ENCODE results near the gene GBX2.
"Not testable (repeated sequence)": the region's sequence is repeated elsewhere in the genome, so short reads cannot be mapped to it uniquely, and the experiment has no call there.

GBX2 gene

DNA sequence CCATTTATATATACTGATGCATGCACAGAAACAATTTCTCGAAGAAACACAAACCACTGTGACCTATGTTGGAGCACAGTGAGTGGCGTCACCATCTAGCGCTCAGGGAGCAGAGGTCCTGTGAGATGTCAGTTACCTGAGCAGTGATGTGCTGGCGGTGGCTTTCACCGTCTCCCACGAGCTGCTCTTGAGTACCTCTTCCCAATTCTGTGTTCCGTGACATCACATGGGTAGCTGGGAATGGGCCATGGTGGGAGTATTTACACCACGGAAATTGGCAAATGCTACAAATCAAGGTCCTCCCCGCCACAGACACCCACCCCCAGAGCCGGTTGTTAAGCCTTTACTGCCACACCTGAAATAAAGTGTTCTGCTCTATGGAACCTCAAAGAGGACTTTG is 24.4 kb downstream of the GBX2 start:
- no peak for DNase-seq

DNA sequence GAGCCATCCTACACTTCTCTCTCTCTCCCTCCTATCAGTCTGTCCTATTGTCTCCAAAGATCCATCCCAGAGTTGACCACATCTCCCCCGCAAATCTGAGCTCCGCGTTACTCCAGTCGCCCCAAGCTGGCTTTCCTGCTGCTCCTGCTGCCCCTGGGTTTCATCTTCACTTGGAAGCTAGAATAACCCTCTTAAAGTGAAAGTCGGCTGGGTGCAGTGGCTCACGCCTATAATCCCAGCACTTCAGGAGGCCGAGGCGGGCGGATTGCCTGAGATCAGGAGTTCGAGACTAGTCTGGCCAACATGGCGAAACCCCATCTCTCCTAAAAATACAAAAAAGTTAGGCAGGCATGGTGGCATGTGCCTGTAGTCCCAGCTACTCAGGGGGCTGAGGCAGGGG is 26.6 kb downstream of the GBX2 start:
- DNase-seq = not testable (repeated sequence)

DNA sequence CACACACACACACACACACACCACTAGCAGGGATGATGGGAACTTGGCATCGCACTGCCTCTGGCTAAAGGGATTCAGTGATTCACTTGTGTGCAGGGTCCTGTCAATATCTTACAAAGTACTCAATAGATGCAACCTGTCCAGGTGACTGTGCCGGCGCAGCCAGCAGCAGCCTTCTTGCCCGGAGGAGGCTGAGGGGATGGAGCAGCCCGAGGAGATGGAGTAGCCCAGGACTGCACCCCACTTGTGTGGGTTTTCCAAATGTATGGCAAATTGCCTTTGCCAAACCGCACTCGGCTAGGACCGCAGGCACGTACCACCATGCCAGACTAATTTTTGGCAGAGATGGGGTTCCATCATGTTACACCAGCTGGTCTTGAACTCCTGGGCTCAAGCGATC is 31.1 kb downstream of the GBX2 start:
- DNase-seq = no peak

DNA sequence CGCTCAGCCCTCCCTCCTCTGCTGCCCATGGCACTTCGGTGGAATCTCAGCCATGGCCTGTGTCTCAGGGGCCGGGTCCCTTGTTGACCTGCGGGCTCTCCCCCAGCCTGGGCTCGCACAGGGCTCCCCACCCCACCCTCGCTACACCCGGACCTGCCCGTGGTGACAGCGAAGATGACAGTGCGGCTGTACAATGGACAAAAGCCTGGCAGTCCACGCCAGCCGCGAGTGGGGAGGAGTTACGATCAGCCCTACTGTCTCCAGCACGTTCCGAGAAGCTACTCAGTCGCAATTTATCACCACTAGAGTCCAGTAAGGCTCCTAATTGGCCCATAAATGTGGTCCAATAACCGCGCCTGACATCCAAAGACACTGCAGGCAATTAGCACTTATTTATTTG is 31.6 kb downstream of the GBX2 start:
- DNase-seq = no peak

DNA sequence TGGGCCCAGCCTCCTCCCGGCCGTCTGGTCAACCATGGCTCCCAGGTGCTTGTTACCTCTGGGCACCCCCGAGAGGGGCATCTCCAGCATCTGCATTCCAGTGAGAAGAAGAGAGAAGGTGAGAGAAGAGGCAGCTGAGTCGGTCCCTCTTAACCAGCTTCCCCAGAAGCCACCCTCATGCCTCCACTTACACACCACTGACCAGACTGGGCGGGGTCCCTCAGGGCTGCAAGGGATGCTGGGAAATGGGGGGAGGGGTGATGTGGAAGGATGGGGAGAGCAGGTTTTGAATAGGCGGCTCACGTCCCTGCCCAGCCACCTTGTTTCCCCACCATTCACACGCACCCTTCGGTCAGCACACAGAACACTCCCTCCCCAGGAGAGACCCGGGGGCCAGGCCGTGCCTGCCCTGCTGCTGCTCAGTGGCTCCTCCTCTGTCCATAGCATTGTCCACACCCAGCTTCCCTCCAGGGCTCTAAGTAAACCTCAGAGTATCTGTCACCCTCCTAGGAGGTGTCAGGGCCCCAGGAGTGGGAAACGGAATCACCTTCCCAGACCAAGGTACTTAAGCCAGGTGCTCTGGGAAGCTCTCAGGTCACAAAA is 34.7 kb downstream of the GBX2 start:
- no peak for DNase-seq

DNA sequence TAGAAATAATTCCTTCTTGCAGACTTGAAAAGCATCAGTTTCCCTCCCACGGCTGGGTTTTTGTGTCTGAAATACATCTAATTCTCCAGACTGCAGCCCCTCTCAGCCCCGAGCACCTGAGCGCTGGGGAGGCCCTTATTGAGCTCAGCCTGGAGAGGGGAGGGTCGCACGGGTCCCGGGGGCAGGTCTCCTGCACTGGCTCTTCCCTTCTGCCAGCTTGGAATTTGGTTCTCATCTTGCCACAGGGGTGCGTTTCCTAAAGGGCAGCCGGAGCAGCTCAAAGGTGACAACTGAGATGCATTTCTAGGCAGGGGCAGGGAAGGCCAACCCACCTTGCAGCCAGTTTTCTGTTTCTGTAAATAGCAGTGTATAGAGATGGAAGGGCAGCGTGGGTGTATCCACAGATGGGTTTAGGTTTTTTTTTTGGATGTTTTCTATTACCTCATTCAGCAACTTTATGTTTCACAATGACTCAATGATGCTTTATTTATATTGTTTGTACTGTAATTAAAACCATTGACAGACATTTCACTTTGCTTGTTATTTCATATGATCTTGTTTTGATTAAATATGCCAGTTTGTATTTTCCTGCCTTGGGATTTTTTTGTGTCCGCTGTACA is 37.0 kb downstream of the GBX2 start:
- no peak for DNase-seq

DNA sequence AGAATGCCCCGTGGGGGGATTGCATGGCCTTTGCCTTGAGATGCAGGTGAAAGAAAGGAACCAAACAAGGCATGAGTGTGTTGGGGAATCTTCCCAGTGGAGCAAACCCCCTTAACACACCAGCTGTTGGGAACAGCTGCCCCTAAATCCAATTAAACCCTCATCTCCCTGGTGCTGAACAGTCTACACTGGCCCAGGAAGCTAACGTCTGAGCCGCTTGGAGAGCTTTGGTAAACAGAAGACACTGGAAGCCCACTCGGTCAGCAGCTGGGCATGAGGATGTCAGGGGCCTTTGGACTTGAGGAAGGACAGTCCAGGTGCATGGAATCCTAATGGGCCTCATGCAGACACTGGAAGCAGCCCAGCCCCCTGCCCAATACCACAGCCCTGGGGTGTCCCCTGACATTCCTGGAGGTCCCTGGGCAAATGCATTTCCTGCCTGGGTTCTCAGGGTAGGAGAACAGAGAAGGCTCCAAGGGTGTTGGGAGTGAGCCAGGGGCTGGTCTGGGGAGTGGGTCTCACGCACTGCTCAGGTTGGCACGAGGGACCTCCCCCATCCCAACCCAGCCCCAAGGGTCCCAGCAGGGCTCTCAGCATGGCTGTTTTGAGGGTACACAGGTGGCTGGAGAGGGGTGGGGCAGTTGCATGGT is 37.7 kb downstream of the GBX2 start:
- no peak for DNase-seq

DNA sequence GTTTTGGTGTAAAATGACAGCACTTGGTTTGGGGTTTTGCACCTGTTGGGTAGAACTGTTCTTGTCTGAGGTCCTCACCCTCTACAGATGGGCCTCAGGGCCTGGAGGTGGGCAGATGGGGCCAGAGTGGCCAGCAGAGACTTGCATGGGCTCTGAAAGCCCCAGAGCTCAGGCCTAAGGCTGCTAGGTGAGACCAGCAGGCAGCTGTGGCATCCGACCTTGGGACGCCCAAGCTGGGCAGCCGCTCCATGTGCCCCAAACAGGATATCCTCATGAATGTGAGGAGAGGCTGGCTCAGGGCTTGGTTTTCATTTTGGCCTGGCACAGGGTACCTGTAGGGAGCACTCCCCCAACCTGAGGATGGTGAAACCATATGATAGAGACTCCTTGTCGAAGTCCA is 38.3 kb downstream of the GBX2 start:
- DNase-seq = no peak

DNA sequence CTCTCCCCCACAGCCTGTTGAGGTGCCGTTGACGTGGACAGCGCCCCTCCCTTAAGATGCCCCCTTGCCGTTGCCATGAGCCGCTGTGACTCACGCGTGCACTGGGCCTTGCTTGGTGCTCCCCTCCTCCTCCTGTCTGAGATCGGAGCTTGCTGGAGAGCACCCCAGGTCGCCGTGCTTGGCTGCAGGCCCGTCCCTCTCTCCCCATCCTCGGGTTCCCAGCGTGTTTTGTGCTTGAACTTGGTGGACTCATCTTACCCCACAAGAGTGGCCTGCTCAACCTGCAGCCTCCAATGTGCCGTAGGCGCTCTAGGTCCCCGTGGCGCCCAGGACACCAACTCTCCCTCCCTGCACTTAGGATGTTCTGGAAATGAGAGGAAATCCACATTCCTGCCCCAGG is 39.9 kb downstream of the GBX2 start:
- DNase-seq = no peak

DNA sequence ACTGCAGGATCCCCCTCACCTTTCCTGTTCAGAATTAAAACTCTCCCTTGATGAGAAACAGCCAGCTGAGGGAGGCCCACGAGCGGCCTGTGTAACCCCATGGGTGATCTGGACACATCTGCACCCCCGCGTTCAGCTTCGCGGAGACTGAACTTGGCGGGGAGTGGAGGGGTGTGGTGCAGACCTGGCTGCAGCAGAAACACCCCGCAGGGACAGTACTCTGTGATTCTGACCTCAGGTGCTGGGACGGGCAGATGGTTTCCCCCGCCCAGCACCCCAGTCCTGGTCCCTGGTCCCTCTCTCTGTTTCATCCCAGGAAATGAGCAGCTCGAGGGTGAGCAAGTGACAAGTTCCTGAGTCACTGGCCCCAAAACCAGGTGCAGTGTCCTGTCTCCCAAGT is 41.2 kb downstream of the GBX2 start:
- no peak for DNase-seq

DNA sequence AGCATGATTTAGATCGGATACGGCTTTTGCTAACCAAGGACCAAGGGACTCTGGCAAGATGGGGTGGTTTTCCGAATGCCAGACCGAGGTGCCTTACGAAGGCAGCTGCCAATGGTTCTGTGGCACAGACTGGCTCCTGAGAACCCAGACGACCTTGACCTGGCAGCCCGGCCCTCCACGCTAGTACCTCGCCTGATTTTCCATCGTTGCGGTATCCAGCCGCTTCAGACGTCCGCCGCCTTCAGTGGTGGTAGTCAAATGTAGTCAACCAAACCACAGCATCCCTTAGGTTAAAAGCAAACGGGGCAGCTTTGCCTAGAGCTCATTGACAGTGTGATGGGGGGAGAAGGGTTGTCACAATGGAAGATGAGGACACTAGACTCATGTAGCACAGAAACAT is 42.6 kb downstream of the GBX2 start:
- DNase-seq = no peak

DNA sequence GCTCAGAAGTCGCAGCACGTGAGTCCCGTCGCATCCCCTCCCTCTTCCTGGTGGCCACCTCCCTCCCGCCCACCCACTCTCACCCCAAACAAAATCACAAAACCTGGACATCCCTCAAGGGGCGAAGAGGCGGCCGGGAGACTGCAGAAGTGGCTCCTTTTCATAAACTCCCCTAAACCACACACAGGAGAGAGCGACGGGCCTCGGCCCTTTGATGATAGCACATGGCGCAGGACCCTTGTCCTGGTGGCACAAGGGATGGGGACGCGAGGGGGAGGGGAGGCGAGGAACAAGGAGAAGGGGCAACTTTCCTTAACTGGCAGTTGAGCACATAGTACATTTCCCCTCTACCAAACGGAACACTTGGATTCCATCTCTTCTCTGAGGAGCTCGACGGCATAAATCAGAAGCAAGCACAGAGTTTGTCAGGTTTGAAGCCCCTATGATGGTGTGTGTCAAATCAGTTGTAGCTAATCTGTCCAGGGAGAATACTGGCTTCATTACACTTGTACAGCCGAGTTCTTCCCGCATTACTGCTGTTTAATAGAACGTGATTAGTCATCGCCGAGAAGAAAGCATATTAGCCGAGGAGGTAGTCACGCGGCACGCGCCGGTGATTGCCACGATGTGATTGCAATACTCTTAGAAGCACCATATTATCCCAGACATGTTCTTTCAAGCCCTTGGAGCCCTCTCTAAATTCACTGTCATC is 43.8 kb downstream of the GBX2 start:
- DNase-seq = no peak

DNA sequence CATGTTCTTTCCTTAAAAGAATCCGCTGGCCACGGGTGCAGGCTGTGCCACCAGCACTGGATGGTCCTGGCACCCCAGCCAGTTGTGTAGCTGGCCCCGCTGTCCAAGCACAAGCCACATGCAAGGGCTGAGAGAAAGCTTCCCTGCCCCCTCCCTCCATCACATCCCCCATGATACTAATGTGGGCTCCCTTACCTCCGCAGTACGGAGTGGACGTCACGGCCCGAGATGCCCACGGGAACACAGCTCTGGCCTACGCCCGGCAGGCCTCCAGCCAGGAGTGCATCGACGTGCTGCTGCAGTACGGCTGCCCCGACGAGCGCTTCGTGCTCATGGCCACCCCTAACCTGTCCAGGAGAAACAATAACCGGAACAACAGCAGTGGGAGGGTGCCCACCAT is 44.5 kb downstream of the GBX2 start:
- no peak for DNase-seq

DNA sequence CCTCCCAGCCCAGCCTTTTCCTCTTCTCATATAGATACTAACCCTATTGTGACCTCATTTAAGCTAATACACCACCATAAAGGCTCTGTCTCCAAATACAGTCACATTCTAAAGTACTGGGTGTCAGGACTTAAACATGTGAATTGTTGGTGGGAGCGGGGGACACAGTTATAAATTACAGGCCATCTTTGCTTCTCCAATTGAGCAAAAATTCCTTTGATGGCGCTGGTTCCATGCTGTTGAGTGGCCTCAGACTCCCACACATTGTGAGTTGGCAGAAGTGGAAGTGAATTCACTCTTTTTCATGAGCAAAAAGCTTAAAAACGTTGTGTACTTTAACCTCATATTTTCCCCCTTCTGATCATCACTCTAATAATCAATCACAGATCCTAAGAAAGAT is 46.0 kb downstream of the GBX2 start:
- DNase-seq = no peak

DNA sequence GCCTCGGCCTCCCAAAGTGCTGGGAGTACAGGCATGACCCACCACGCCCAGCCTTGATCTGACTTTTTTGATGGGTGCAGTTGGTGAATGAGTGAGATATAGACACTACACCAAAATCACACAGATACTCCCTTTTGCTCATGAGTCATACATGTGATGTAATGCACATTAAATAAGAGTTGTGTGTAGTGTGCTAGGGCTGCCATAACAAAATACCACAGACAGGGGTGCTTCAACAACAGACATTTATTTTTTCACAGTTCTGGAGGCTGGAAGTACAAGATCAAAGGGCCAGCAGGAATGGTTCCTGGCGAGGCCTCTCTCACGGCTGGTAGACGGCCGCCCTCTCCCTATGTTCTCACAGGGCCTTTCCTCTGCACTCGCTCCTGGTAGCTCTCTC is 46.6 kb downstream of the GBX2 start:
- DNase-seq = no peak

DNA sequence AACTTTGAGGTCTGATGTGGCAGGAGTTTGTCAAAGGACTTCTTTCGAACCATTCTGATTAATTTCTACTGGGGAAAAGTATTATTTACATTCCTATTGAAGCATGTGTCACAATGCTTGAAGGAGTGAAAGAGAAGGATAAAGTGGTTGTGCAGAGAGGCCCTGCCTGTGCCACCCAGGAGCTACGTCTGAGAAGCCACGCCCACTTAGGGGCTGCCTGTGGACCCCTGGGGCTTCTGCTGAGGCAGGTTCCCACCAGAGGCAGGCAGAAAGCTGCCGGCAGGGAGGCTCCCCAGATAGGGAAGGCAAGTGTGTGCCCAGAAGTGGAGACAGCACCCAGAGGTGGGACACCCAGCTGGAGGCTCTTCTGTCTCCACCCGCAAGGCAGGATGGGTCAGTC is 47.4 kb downstream of the GBX2 start:
- DNase-seq = no peak

DNA sequence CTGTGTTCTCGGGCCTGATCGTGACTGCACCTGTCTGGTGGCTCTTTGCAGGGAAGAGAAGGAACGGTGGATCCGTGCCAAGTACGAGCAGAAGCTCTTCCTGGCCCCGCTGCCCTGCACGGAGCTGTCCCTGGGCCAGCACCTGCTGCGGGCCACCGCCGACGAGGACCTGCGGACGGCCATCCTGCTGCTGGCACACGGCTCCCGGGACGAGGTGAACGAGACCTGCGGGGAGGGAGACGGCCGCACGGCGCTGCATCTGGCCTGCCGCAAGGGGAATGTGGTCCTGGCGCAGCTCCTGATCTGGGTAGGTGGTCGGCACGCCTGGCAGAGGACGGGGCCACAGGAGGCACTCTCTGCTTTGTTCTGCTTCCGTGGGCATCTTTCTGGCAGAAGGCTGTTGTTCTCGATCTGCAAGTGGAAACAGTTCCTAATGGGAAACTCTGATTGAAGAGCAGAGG is 48.0 kb downstream of the GBX2 start:
- no peak for DNase-seq

DNA sequence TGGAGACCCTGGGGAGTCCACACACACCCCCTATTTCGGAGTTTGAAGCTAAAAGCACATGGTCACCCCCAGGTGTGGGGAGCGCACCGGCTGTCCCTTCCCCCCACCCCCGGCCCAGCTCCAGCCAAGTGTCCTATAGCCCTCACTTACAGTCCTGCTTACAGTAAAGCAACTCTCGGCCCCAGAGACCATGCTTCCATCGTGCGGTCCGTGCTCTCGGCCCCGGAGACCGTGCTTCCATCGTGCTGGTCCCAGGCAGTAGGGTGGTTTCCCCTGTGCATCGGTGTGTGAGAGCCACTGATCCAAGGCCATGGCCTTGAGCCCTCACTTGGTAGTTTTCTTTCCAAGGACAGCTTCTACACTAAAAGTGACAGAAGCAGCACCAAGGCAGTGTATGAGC is 48.7 kb downstream of the GBX2 start:
- DNase-seq = no peak

DNA sequence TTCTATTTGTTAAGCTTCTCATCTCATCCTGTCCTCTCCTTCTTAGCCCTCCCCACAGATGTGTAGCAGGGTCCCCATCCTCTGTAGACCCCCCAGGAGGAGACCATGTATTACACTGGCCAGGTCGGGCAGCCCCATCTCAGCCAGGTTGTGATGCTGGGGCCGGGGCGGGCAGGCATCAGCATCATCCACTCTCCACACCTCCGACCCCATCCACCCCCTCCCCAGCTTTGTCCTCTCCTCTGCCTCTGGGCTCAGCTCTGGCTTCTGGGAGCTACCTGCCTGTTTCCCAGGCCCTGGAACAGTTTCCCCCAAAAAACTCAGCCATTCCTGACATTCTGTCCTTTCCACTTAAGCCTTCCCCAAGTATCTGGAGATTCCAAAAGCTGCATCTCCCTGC is 49.2 kb downstream of the GBX2 start:
- DNase-seq = no peak

DNA sequence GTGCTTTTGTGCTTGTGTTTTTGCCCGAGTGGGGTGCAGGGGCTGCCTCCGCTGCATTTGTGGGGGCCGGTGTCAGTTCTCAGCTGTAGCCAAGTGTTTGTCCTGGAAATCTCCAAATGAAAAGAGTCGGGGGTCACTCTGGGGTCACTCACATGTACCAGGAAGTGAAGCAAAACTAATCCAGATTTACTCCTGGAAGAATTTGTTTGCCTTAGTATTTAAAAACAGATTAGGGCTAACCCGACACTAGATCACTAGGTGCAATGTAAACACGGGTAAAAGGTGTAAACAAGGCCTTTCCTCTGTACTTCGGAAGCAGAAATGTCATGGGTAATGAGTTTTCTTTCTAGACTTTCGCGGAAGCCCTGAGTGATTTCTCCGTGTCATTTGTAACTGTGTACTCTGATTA is 50.3 kb downstream of the GBX2 start:
- DNase-seq = no peak

DNA sequence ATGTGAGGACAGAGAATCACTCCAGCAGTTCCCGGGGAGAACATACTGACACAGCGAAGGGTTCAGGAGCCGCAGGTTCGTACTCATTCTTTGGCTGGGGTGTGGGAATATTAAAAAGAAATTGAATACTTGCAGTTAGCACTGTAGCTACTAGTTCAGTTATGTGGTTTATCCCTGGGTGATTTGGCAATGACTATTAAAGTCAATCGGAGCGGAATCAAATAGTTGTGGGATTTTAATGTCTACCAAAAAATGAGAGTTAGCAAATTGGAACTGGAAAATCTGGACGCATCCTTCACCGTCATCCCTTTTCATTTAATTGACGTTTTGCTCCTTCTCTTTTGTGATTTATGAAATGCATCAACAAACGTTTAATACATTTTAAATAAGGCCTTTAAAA is 50.8 kb downstream of the GBX2 start:
- DNase-seq = no peak
